ENCODE measurements around the gene STK25. TPM values are rescaled to one million over a fixed set of nuclear protein-coding genes. Genes with fewer than 3 reads are reported as not detected.
"Not testable (repeated sequence)": the region's sequence is repeated elsewhere in the genome, so short reads cannot be mapped to it uniquely, and the experiment has no call there.

STK25 gene
- total and polyA plus RNA-seq, 2 donors (not counting 1 experiment from before 2014, with no cell fraction given) = 168 to 197 TPM

- H3K4me2 ChIP-seq (ENCODE audit: extremely low read depth, insufficient read depth, low read length) = no peak overlapping the region
- H3K4me1 ChIP-seq (ENCODE audit: control insufficient read depth, extremely low read depth, insufficient read depth, low read length) = no peaks in the 10 kb centered on the region
- H2AFZ ChIP-seq (ENCODE audit: low read length) = no peak overlapping the region
- H3K27ac ChIP-seq (ENCODE audit: insufficient read depth, low read length) = no peak overlapping the region
- DNase-seq (ENCODE audit: low read depth in 2 of 2) = peak in 1 of 2 donors; percentile 14
- no peaks in the 10 kb centered on the region for H3K9me3 ChIP-seq (ENCODE audit: control insufficient read depth, insufficient read depth, low read depth, low read length)
- no peaks in the 10 kb centered on the region for H3K36me3 ChIP-seq (ENCODE audit: control insufficient read depth, insufficient read depth, low read length)
- H4K20me1 ChIP-seq (ENCODE audit: control insufficient read depth, extremely low read depth, insufficient read depth, low read length) = no peaks in the 10 kb centered on the region
- H3K4me3 ChIP-seq (replicated peaks in 1 of 4; ENCODE audit: control extremely low read depth in 1 of 4, insufficient read depth in 1 of 4, low read depth in 3 of 4, low read length in 4 of 4) = no peak overlapping the region
- no peaks in the 10 kb centered on the region for H3K79me2 ChIP-seq (ENCODE audit: control insufficient read depth, insufficient read depth, low read length)
- H3K9ac ChIP-seq (ENCODE audit: insufficient read depth, low read length) = no peak overlapping the region
- H3K27me3 ChIP-seq (ENCODE audit: control insufficient read depth, insufficient read depth, low read length) = no peaks in the 10 kb centered on the region
- TF ChIP-seq EZH2 (IDR thresholded peaks at IDR 0.05; ENCODE audit: low read length, missing control alignments) = no peak
- TF ChIP-seq CTCF (conservative IDR thresholded peaks at IDR 0.05 in 1 of 2, IDR thresholded peaks at IDR 0.05 in 1 of 2; ENCODE audit: low read depth in 1 of 2, low read length in 2 of 2) = no peak
Measured at GRCh38 chr2:241454837-241455485, 53.4 kb downstream of the STK25 start.

- H3K9ac ChIP-seq (ENCODE audit: insufficient read depth, low read length); H3K4me3 ChIP-seq (replicated peaks in 1 of 4; ENCODE audit: control extremely low read depth in 1 of 4, insufficient read depth in 1 of 4, low read depth in 3 of 4, low read length in 4 of 4); H2AFZ ChIP-seq (ENCODE audit: low read length); H3K27me3 ChIP-seq (ENCODE audit: control insufficient read depth, insufficient read depth, low read length); H3K27ac ChIP-seq (ENCODE audit: insufficient read depth, low read length); H3K4me2 ChIP-seq (ENCODE audit: extremely low read depth, insufficient read depth, low read length); H3K4me1 ChIP-seq (ENCODE audit: control insufficient read depth, extremely low read depth, insufficient read depth, low read length); H3K36me3 ChIP-seq (ENCODE audit: control insufficient read depth, insufficient read depth, low read length); H3K79me2 ChIP-seq (ENCODE audit: control insufficient read depth, insufficient read depth, low read length); H4K20me1 ChIP-seq (ENCODE audit: control insufficient read depth, extremely low read depth, insufficient read depth, low read length); H3K9me3 ChIP-seq (ENCODE audit: control insufficient read depth, insufficient read depth, low read depth, low read length); DNase-seq (ENCODE audit: low read depth in 2 of 2): not testable (repeated sequence)
Measured at GRCh38 chr2:241453919-241454318, 54.5 kb downstream of the STK25 start.

- no peaks in the 10 kb centered on the region for H4K20me1 ChIP-seq (ENCODE audit: control insufficient read depth, extremely low read depth, insufficient read depth, low read length)
- H3K9me3 ChIP-seq (ENCODE audit: control insufficient read depth, insufficient read depth, low read depth, low read length) = no peaks in the 10 kb centered on the region
- H3K4me3 ChIP-seq (replicated peaks in 1 of 4; ENCODE audit: control extremely low read depth in 1 of 4, insufficient read depth in 1 of 4, low read depth in 3 of 4, low read length in 4 of 4) = no peak overlapping the region
- H2AFZ ChIP-seq (ENCODE audit: low read length) = no peak overlapping the region
- H3K27ac ChIP-seq (ENCODE audit: insufficient read depth, low read length) = no peak overlapping the region
- TF ChIP-seq CTCF (conservative IDR thresholded peaks at IDR 0.05 in 1 of 2, IDR thresholded peaks at IDR 0.05 in 1 of 2; ENCODE audit: low read depth in 1 of 2, low read length in 2 of 2) = no peak
- TF ChIP-seq EZH2 (IDR thresholded peaks at IDR 0.05; ENCODE audit: low read length, missing control alignments) = no peak
- no peaks in the 10 kb centered on the region for H3K27me3 ChIP-seq (ENCODE audit: control insufficient read depth, insufficient read depth, low read length)
- no peak overlapping the region for H3K9ac ChIP-seq (ENCODE audit: insufficient read depth, low read length)
- H3K4me2 ChIP-seq (ENCODE audit: extremely low read depth, insufficient read depth, low read length) = no peak overlapping the region
- H3K36me3 ChIP-seq (ENCODE audit: control insufficient read depth, insufficient read depth, low read length) = no peaks in the 10 kb centered on the region
- H3K4me1 ChIP-seq (ENCODE audit: control insufficient read depth, extremely low read depth, insufficient read depth, low read length) = no peaks in the 10 kb centered on the region
- H3K79me2 ChIP-seq (ENCODE audit: control insufficient read depth, insufficient read depth, low read length) = no peaks in the 10 kb centered on the region
- DNase-seq (ENCODE audit: low read depth in 2 of 2) = no peak
Measured at GRCh38 chr2:241451840-241452506, 56.4 kb downstream of the STK25 start.

GRCh38 chr2:241450092-241450491 is 58.3 kb downstream of the STK25 start:
- H4K20me1 ChIP-seq (ENCODE audit: control insufficient read depth, extremely low read depth, insufficient read depth, low read length); H3K9me3 ChIP-seq (ENCODE audit: control insufficient read depth, insufficient read depth, low read depth, low read length); H3K4me1 ChIP-seq (ENCODE audit: control insufficient read depth, extremely low read depth, insufficient read depth, low read length); H3K36me3 ChIP-seq (ENCODE audit: control insufficient read depth, insufficient read depth, low read length); H3K4me2 ChIP-seq (ENCODE audit: extremely low read depth, insufficient read depth, low read length); H2AFZ ChIP-seq (ENCODE audit: low read length); H3K4me3 ChIP-seq (replicated peaks in 1 of 4; ENCODE audit: control extremely low read depth in 1 of 4, insufficient read depth in 1 of 4, low read depth in 3 of 4, low read length in 4 of 4); H3K27me3 ChIP-seq (ENCODE audit: control insufficient read depth, insufficient read depth, low read length); H3K79me2 ChIP-seq (ENCODE audit: control insufficient read depth, insufficient read depth, low read length); H3K9ac ChIP-seq (ENCODE audit: insufficient read depth, low read length); DNase-seq (ENCODE audit: low read depth in 2 of 2); H3K27ac ChIP-seq (ENCODE audit: insufficient read depth, low read length): not testable (repeated sequence)

Measured in fibroblast of lung (primary cell).